Measurements from ENCODE around the gene FSD2. TPM values are rescaled to one million over a fixed set of nuclear protein-coding genes. Genes with fewer than 3 reads are reported as not detected.

The FSD2 gene
- total and polyA plus RNA-seq, 2 of the 8 experiments (the other 6 are each of a cell fraction or from before 2014, with no cell fraction given): 0.02 TPM; not detected in 1

GRCh38 chr15:82767163-82767829 lies 38.6 kb downstream of the FSD2 start (continued):
- no peak for TF ChIP-seq CHD7 (IDR thresholded peaks at IDR 0.05; ENCODE audit: insufficient replicate concordance, low read length)
- TF ChIP-seq RFX5 (IDR thresholded peaks at IDR 0.05; ENCODE audit: borderline replicate concordance, low read depth, low read length): no peak
